Measurements from ENCODE around the gene DNAJC13. TPM values are rescaled to one million over a fixed set of nuclear protein-coding genes. Genes with fewer than 3 reads are reported as not detected.

DNAJC13 gene
- total and polyA plus RNA-seq, 2 donors (not counting 1 experiment from before 2014, with no cell fraction given) = 9.7 to 51.1 TPM

- POLR2A ChIA-PET = no interaction called here
- Mint-ChIP-seq H3K27me3 (no peaks in the 10 kb centered on the region), H3K27ac (no peak overlapping the region), H3K9me3 (ENCODE audit: insufficient read depth) (no peaks in the 10 kb centered on the region), H3K4me3 (no peak overlapping the region), H3K4me1 (no peaks in the 10 kb centered on the region)
- H3K27ac ChIP-seq (ENCODE audit: low read length in 2 of 2) = no peak overlapping the region
- no CpG with 5 or more reads among the region's 3 CpGs for WGBS (ENCODE audit: insufficient coverage)
- H4K20me1 ChIP-seq (ENCODE audit: control insufficient read depth, insufficient read depth, low read length, poor library complexity, severe bottlenecking) = no peaks in the 10 kb centered on the region
- DNase-seq (no peak), ATAC-seq (ENCODE audit: low read depth) (no peak)
- no peak overlapping the region for H3K4me3 ChIP-seq (ENCODE audit: control extremely low read depth in 1 of 5, extremely low read depth in 1 of 5, insufficient read depth in 1 of 5, low read depth in 2 of 5, low read length in 4 of 5)
- TF ChIP-seq EZH2 (IDR thresholded peaks at IDR 0.05; ENCODE audit: borderline replicate concordance, insufficient read depth, low read depth, low read length, poor library complexity, severe bottlenecking) = no peak
- TF ChIP-seq, protein P1, sequence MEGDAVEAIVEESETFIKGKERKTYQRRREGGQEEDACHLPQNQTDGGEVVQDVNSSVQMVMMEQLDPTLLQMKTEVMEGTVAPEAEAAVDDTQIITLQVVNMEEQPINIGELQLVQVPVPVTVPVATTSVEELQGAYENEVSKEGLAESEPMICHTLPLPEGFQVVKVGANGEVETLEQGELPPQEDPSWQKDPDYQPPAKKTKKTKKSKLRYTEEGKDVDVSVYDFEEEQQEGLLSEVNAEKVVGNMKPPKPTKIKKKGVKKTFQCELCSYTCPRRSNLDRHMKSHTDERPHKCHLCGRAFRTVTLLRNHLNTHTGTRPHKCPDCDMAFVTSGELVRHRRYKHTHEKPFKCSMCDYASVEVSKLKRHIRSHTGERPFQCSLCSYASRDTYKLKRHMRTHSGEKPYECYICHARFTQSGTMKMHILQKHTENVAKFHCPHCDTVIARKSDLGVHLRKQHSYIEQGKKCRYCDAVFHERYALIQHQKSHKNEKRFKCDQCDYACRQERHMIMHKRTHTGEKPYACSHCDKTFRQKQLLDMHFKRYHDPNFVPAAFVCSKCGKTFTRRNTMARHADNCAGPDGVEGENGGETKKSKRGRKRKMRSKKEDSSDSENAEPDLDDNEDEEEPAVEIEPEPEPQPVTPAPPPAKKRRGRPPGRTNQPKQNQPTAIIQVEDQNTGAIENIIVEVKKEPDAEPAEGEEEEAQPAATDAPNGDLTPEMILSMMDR (IDR thresholded peaks at IDR 0.05) = no peak
- no peaks in the 10 kb centered on the region for H3K79me2 ChIP-seq (ENCODE audit: control insufficient read depth, insufficient read depth, low read length)
- H3K9me3 ChIP-seq (ENCODE audit: control extremely low read depth in 1 of 3, control insufficient read depth in 2 of 3, insufficient read depth in 1 of 3, low read length in 2 of 3) = no peaks in the 10 kb centered on the region
- H3K27me3 ChIP-seq (replicated peaks in 1 of 4; ENCODE audit: control extremely low read depth in 1 of 4, control insufficient read depth in 3 of 4, insufficient read depth in 4 of 4, low read length in 3 of 4) = no peaks in the 10 kb centered on the region
- intact Hi-C loops (cut with micrococcal nuclease) = no loop called here
- no peak overlapping the region for H3K4me2 ChIP-seq (replicated peaks; ENCODE audit: low read depth, low read length, poor library complexity, severe bottlenecking)
- no peaks in the 10 kb centered on the region for H3K4me1 ChIP-seq (ENCODE audit: control insufficient read depth in 2 of 2, insufficient read depth in 2 of 2, low read length in 2 of 2)
- no peak overlapping the region for H2AFZ ChIP-seq (ENCODE audit: insufficient read depth, low read depth, low read length, poor library complexity, severe bottlenecking)
- no peak overlapping the region for H3K9ac ChIP-seq (ENCODE audit: low read length)
- peaks cover 3 to 83% of the 10 kb centered on the region in 2 experiments for H3K36me3 ChIP-seq (replicated peaks in 1 of 2; ENCODE audit: control extremely low read depth in 1 of 2, control insufficient read depth in 1 of 2, extremely low read depth in 1 of 2, insufficient read depth in 2 of 2, low read length in 1 of 2)
- CTCF ChIA-PET = no interaction called here
These were observed 39.3 kb downstream of the DNAJC13 start for GRCh38 chr3:132456571-132456970.

DNA sequence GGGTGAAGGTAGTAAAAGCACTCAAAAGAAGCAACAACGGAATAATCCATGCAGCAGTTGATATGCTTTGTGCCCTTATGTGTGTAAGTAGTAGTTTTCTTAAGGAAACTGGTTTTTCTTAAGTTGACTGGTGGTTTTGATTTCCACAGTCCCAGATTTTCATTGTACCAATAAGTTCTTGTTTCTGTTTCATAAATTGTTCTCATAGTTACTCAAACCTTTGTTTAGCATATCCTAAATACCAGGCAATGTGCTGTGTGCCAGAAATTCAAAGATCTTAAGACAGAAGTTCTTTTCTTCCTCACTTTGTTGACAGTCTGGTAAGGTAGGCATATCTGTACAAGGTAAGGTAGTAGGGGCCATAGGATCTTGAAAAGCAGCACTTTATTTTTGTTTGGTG is 40.0 kb downstream of the DNAJC13 start:
- Mint-ChIP-seq H3K9me3 (ENCODE audit: insufficient read depth) (no peaks in the 10 kb centered on the region), H3K27ac (no peak overlapping the region), H3K4me1 (no peaks in the 10 kb centered on the region), H3K4me3 (no peak overlapping the region), H3K27me3 (no peaks in the 10 kb centered on the region)
- intact Hi-C loops (cut with micrococcal nuclease) = no loop called here
- no peak overlapping the region for H2AFZ ChIP-seq (ENCODE audit: insufficient read depth, low read depth, low read length, poor library complexity, severe bottlenecking)
- no peaks in the 10 kb centered on the region for H3K4me1 ChIP-seq (ENCODE audit: control insufficient read depth in 2 of 2, insufficient read depth in 2 of 2, low read length in 2 of 2)
- TF ChIP-seq, protein P1 (IDR thresholded peaks at IDR 0.05) = no peak
- TF ChIP-seq EZH2 (IDR thresholded peaks at IDR 0.05; ENCODE audit: borderline replicate concordance, insufficient read depth, low read depth, low read length, poor library complexity, severe bottlenecking) = no peak
- peaks cover 3 to 80% of the 10 kb centered on the region in 2 experiments for H3K36me3 ChIP-seq (replicated peaks in 1 of 2; ENCODE audit: control extremely low read depth in 1 of 2, control insufficient read depth in 1 of 2, extremely low read depth in 1 of 2, insufficient read depth in 2 of 2, low read length in 1 of 2)
- H3K9me3 ChIP-seq (ENCODE audit: control extremely low read depth in 1 of 3, control insufficient read depth in 2 of 3, insufficient read depth in 1 of 3, low read length in 2 of 3) = no peaks in the 10 kb centered on the region
- ChIA-PET POLR2A (no interaction called here), CTCF (no interaction called here)
- no peaks in the 10 kb centered on the region for H3K79me2 ChIP-seq (ENCODE audit: control insufficient read depth, insufficient read depth, low read length)
- no peak for ATAC-seq (ENCODE audit: low read depth)
- H3K4me3 ChIP-seq (ENCODE audit: control extremely low read depth in 1 of 5, extremely low read depth in 1 of 5, insufficient read depth in 1 of 5, low read depth in 2 of 5, low read length in 4 of 5) = no peak overlapping the region
- no peaks in the 10 kb centered on the region for H4K20me1 ChIP-seq (ENCODE audit: control insufficient read depth, insufficient read depth, low read length, poor library complexity, severe bottlenecking)
- DNase-seq = no peak
- H3K4me2 ChIP-seq (replicated peaks; ENCODE audit: low read depth, low read length, poor library complexity, severe bottlenecking) = no peak overlapping the region
- no peak overlapping the region for H3K9ac ChIP-seq (ENCODE audit: low read length)
- no peaks in the 10 kb centered on the region for H3K27me3 ChIP-seq (replicated peaks in 1 of 4; ENCODE audit: control extremely low read depth in 1 of 4, control insufficient read depth in 3 of 4, insufficient read depth in 4 of 4, low read length in 3 of 4)
- no peak overlapping the region for H3K27ac ChIP-seq (ENCODE audit: low read length in 2 of 2)
- WGBS (ENCODE audit: insufficient coverage) = 90% methylated on average over 1 of the region's 1 CpG
